GM21390 (cell line): ENCODE results near the gene CHRND.
"Not testable (repeated sequence)": the region's sequence is repeated elsewhere in the genome, so short reads cannot be mapped to it uniquely, and the experiment has no call there.

Source experiments
- ATAC-seq: cut with Tn5 transposase; IDR thresholded peaks from one replicate; pipeline ENCODE4 v1.9.1; 2021; ENCODE audit not compliant: unreplicated experiment

Gene CHRND

GRCh38 chr2:232570481-232570880, 44.5 kb downstream of the CHRND start:
- not testable (repeated sequence) for ATAC-seq

GRCh38 chr2:232571026-232571474, 45.1 kb downstream of the CHRND start:
- no peak for ATAC-seq

- no peak for ATAC-seq
Observed at GRCh38 chr2:232573042-232573441, 47.1 kb downstream of the CHRND start.

- no peak for ATAC-seq
Observed at GRCh38 chr2:232573771-232574435, 47.9 kb downstream of the CHRND start.

- ATAC-seq: no peak
Observed at GRCh38 chr2:232574674-232575403, 48.9 kb downstream of the CHRND start.

- no peak for ATAC-seq
Observed at GRCh38 chr2:232575404-232575746, 49.4 kb downstream of the CHRND start.

- ATAC-seq: no peak
Observed at GRCh38 chr2:232576995-232577394, 51.0 kb downstream of the CHRND start.

- no peak for ATAC-seq
Observed at GRCh38 chr2:232577841-232578240, 51.9 kb downstream of the CHRND start.

GRCh38 chr2:232578626-232579025, 52.7 kb downstream of the CHRND start:
- ATAC-seq: no peak

- ATAC-seq: no peak
Observed at GRCh38 chr2:232580648-232580981, 54.7 kb downstream of the CHRND start.

GRCh38 chr2:232581725-232582124, 55.8 kb downstream of the CHRND start:
- no peak for ATAC-seq

- no peak for ATAC-seq
Observed at GRCh38 chr2:232584238-232584637, 58.3 kb downstream of the CHRND start.
